Activated B cell treated with CpG ODN at 0.5 μM for 24 hours (primary cell): Measurements from ENCODE around the gene TOMM40L. TPM values are rescaled to one million over a fixed set of nuclear protein-coding genes. Genes with fewer than 3 reads are reported as not detected.

Experiments
- ATAC-seq: fragments of 200-7000 bp; cut with Tn5 transposase; one replicate; pipeline ENCODE4 v1.10.0; 2021; ENCODE audit warnings: low read depth, mild to moderate bottlenecking, moderate library complexity
- CTCF ChIA-PET: fragments of 350-600 bp; sonication (Branson Sonifier 250); formaldehyde crosslinking; loops from one replicate; lab custom pipeline; 2021; ENCODE audit warnings: antibody characterized with exemption; lab: Charles Lee
- POLR2A ChIA-PET: fragments of 350-600 bp; sonication (Branson Sonifier 250); formaldehyde crosslinking; loops from one replicate; lab custom pipeline; 2021; ENCODE audit warnings: antibody characterized with exemption; lab: Charles Lee
- DNase-seq: peaks from one replicate; pipeline ENCODE4 v3.0.0; 2022
- H3K27ac Mint-ChIP-seq: one replicate; pipeline ENCODE4 v1.8.0; 2020; ENCODE audit warnings: mixed read lengths
- H3K27me3 Mint-ChIP-seq: one replicate; pipeline ENCODE4 v1.8.0; 2021; ENCODE audit warnings: mixed read lengths
- H3K36me3 Mint-ChIP-seq: one replicate; pipeline ENCODE4 v1.8.0; 2021; ENCODE audit warnings: low read depth, mixed read lengths
- H3K4me1 Mint-ChIP-seq: one replicate; pipeline ENCODE4 v1.8.0; 2021; ENCODE audit warnings: mixed read lengths
- H3K4me3 Mint-ChIP-seq: one replicate; pipeline ENCODE4 v1.8.0; 2020; ENCODE audit warnings: mild to moderate bottlenecking, mixed read lengths
- H3K9me3 Mint-ChIP-seq: one replicate; pipeline ENCODE4 v1.8.0; 2020; ENCODE audit warnings: mixed read lengths
- intact Hi-C: fragments of 100-400 bp; cut with micrococcal nuclease; formaldehyde crosslinking; loops from one replicate; pipeline ENCODE4 v1.15.1; 2024
- total RNA-seq: library from RNA; stranded (reverse); gene quantifications from 2 replicates; pipeline ENCODE4 v1.2.3, GENCODE V29; 2022
- TF ChIP-seq, protein P1 (sequence below): fragments of 200-600 bp; IDR thresholded peaks from one replicate; pipeline ENCODE4 v1.8.0; 2022; ENCODE audit warnings: antibody characterized with exemption, mild to moderate bottlenecking

Gene TOMM40L
- total RNA-seq, 1 donor from 2014 or later = 11.7 TPM

- intact Hi-C loops = loop anchor here (1.0 to 5.0 kb wide), 8 partner anchors 10 to 190 kb away; partner anchors contain the start of genes B4GALT3 and USP21
- Mint-ChIP-seq H3K27me3 (no peaks in the 10 kb centered on the region), H3K27ac (no peak overlapping the region), H3K36me3 (no peaks in the 10 kb centered on the region), H3K9me3 (no peaks in the 10 kb centered on the region), H3K4me1 (peaks cover 60% of the 10 kb centered on the region), H3K4me3 (no peak overlapping the region)
- POLR2A ChIA-PET = interaction anchor here (1.1 to 3.3 kb wide), 4 partner anchors 10 to 33 kb away, joined by 4 to 23 read pairs (median 7); partner anchors contain the start of genes B4GALT3, NDUFS2 and TOMM40L
- CTCF ChIA-PET = interaction anchor here (0.9 to 5.0 kb wide), 12 partner anchors 10 to 197 kb away, joined by 3 to 40 read pairs (median 6); partner anchors contain the start of genes B4GALT3, CFAP126, FCER1G and NDUFS2
- ATAC-seq = no peak
- DNase-seq = no peak
- TF ChIP-seq, protein P1, sequence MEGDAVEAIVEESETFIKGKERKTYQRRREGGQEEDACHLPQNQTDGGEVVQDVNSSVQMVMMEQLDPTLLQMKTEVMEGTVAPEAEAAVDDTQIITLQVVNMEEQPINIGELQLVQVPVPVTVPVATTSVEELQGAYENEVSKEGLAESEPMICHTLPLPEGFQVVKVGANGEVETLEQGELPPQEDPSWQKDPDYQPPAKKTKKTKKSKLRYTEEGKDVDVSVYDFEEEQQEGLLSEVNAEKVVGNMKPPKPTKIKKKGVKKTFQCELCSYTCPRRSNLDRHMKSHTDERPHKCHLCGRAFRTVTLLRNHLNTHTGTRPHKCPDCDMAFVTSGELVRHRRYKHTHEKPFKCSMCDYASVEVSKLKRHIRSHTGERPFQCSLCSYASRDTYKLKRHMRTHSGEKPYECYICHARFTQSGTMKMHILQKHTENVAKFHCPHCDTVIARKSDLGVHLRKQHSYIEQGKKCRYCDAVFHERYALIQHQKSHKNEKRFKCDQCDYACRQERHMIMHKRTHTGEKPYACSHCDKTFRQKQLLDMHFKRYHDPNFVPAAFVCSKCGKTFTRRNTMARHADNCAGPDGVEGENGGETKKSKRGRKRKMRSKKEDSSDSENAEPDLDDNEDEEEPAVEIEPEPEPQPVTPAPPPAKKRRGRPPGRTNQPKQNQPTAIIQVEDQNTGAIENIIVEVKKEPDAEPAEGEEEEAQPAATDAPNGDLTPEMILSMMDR = no peak
Observed at GRCh38 chr1:161191971-161192370, 33.9 kb upstream of the TOMM40L start.

DNA sequence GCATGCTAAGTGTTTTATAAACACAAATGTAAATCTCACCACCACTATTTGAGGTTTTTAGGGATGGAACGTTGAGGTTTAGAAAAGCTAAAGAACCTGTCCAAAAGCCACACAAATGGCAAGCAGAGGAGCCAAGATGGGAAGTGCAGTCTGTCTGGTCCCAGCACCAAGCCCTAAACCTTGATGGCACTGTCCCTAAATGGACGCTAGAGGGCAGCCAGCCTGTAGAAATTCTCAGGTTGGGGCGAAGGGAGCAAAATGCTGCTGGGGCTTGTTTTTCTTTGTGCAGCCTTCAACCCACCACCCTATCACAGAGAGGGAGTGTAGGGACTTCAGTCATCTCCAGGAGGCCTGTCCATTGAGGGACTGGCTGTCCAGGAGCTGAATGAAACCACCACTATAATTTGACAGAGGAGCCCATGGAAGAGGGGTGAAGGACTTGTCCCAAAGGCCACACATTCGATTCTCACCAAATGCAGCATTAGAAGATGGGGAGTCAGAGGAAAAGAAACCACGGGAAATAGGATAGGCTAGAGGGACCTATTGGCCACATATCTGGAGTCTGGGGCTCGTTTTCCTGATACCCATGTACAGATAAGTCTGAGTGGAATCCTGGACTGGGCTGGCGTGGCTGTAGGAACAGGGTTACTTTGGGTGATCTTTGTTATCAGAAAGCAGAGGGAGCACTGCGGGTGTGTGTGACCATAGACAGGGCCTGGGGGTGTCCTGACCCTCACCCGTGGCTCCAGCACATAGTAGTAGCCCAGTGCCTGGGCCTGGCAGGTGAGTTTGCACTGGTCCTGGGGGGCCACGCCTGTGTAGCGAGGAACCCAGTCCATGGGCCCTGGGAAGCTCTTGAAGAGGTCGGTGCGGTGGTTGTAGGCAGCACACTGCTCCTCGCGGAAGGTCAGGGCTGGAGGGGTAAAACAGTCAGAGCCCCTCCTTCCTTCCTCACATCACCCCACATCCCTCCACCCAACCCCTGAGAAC, 33.1 kb upstream of the TOMM40L start:
- ATAC-seq = peak; percentile 93
- intact Hi-C loops = loop anchor here (1.0 to 5.0 kb wide), 8 partner anchors 10 to 190 kb away; partner anchors contain the start of genes B4GALT3 and USP21
- peak overlapping the region; percentile 68 for H3K27ac Mint-ChIP-seq
- H3K9me3 Mint-ChIP-seq = no peaks in the 10 kb centered on the region
- TF ChIP-seq, protein P1 = peak; percentile 56
- DNase-seq = no peak
- no peaks in the 10 kb centered on the region for H3K36me3 Mint-ChIP-seq
- no peak overlapping the region for H3K4me3 Mint-ChIP-seq
- no peaks in the 10 kb centered on the region for H3K27me3 Mint-ChIP-seq
- ChIA-PET POLR2A (interaction anchor here (1.8 to 3.3 kb wide), 3 partner anchors 9 to 33 kb away, joined by 4 to 23 read pairs (median 8); partner anchors contain the start of genes NDUFS2 and TOMM40L), CTCF (interaction anchor here (0.6 to 5.0 kb wide), 11 partner anchors 9 to 196 kb away, joined by 3 to 40 read pairs (median 7); partner anchors contain the start of genes B4GALT3, NDUFS2, PPOX and TOMM40L)
- H3K4me1 Mint-ChIP-seq = peaks cover 52% of the 10 kb centered on the region

DNA sequence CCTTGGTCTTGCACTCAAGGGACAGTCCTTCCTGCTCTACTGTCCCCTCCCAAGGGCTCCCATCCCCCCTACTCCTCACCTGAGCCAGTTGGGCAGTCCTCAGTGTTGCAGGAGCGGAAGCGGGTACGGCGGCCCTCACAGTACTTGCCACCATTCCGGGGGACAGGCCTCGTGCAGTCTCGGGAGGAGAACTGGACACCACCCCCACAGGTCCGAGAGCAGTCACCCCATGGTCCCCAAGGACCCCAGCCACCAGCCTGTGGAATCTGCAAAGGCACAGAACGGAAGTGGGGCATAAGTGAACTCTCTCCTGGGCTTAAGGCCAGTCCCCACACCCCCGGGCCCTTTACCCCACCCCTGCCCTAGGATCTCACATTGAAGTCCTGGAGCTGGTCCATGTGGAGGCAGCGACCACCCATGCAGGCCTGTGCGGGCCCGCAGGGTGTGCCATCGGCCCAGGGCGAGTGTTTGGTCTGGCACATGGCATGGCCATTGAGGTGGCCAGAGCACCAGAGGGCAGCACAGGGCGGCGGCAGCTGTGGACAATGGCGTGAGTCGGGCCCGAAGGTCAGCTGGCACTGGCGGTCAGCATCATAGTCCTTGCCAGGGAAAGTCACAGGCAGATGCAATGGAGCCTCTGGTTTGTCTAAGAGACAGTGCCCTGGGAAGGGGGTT, 32.2 kb upstream of the TOMM40L start:
- DNase-seq = no peak
- TF ChIP-seq, protein P1 = no peak
- no peak for ATAC-seq
- ChIA-PET POLR2A (interaction anchor here (1.5 to 3.3 kb wide), 3 partner anchors 8 to 12 kb away, joined by 4 to 23 read pairs (median 8); partner anchors contain the start of gene NDUFS2), CTCF (interaction anchor here (0.6 to 5.0 kb wide), 5 partner anchors 12 to 188 kb away, joined by 3 to 40 read pairs (median 8); partner anchors contain the start of genes PPOX and TOMM40L)
- Mint-ChIP-seq H3K4me1 (peaks cover 45% of the 10 kb centered on the region), H3K27me3 (no peaks in the 10 kb centered on the region), H3K4me3 (no peak overlapping the region), H3K27ac (no peak overlapping the region), H3K9me3 (no peaks in the 10 kb centered on the region), H3K36me3 (no peaks in the 10 kb centered on the region)
- intact Hi-C loops = loop anchor here (2.0 to 5.0 kb wide), 2 partner anchors 99 to 113 kb away; no protein-coding TSS in a partner anchor

DNA sequence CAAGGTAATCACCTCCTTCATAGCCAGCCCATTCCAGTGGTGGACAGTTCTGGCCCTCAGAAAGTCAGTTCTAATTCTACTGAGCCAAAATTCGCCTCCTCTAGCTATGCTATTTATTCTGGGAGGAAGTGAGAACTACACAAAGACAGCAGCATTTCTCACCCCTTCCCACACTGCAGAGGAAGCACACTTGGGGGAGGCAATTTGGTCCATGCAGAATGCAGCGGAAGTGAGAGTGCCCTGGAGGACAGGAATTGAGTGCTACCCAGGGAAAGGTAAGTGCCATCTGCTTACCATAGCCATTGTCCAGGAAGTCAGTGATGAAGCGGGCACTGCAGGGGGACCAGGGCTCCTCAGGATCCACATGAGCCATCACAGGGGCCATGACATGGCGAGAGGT, 30.7 kb upstream of the TOMM40L start:
- ChIA-PET CTCF (interaction anchor here (0.9 to 5.0 kb wide), 4 partner anchors 9 to 30 kb away, joined by 3 to 40 read pairs (median 6); partner anchors contain the start of genes PPOX and TOMM40L), POLR2A (interaction anchor here (0.5 to 1.9 kb wide), 7 partner anchors 9 to 156 kb away, joined by 3 to 8 read pairs (median 4); partner anchors contain the start of genes B4GALT3, PPOX, TOMM40L and TSTD1)
- Mint-ChIP-seq H3K9me3 (no peaks in the 10 kb centered on the region), H3K4me3 (peak overlapping the region; percentile 70), H3K36me3 (no peaks in the 10 kb centered on the region), H3K27me3 (no peaks in the 10 kb centered on the region), H3K4me1 (peaks cover 38% of the 10 kb centered on the region), H3K27ac (peak overlapping the region; percentile 85)
- DNase-seq = no peak
- intact Hi-C loops = loop anchor here (1.0 kb wide), 1 partner anchor 9 kb away; no protein-coding TSS in a partner anchor
- ATAC-seq = peak; percentile 63
- TF ChIP-seq, protein P1 = no peak
